DMS79 (cell line): ENCODE results near the gene SLC10A7.
A peak's percentile ranks its signal among the peaks of the same experiment; 100 is the strongest.

Source experiments
- DNase-seq: peaks from one replicate; lab custom pipeline; 2025; lab: John Stamatoyannopoulos, UW

SLC10A7 gene

GRCh38 chr4:146349306-146349705, 172.4 kb downstream of the SLC10A7 start:
- no peak for DNase-seq

GRCh38 chr4:146347822-146348221, 173.9 kb downstream of the SLC10A7 start:
- DNase-seq, result no peak

GRCh38 chr4:146346276-146346675, 175.5 kb downstream of the SLC10A7 start:
- DNase-seq, result no peak

DNA sequence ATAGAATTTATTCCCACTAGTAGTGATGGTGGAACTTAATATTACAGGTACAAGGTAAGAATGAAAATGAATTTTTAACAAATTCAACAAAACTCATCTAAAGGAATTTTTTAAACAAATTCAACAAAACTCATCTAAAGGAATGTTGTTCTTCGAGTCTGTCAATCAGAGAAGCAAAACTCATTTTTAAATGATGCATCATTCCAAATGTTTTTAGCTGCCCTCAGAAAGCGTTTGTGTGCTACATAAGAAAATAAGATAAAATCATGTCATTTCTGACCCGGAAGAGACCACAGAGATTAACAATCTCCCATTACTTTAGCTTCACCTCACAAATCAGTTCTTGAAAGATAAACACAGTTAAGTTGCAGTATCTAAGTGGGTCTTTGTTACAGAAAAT, 178.0 kb downstream of the SLC10A7 start:
- no peak for DNase-seq

DNA sequence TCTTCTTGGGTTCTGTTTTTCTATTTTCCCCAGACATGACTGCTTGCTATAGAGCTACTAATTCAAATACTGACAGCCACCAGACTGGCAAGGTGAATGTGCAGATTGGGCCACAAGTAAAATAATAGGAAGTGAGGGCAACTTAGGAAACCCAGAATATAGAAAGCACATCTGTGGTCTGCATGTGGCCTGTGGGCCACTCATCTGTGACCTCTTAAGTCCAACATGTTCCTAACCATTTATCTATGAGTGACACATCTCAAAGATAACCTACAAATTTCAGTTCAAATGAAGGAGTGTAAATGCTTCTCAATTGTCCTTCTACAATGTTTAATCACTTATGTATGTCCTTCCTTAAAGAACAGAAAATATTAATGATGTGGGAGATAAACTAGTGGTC, 178.5 kb downstream of the SLC10A7 start:
- DNase-seq, result no peak

DNA sequence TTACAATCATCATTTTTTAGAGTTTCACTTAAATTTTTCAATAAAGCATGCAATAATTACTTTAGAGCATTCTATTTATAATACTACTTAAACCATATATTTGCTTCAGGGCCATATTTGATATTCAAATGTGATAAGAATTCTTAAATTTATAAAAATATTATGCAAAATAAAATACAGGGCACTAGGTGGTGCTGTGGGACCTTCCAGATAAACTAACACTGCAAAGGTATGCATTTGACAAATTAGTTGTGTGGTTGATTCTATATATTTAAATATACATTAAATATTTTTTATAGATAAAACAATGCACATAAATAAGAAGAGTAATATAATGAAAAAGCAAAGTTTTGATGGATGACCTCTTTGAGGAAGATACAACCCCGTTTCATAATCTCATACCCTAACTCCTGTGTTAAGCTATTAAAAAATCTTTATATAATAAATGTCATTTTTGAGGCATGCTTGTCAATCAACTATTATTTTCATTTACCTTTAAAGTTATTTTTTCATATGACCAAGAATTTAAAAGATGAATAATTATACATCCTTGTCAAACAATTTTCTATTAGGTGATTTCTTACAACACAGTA, 179.0 kb downstream of the SLC10A7 start:
- DNase-seq, result no peak

- no peak for DNase-seq
Observed at GRCh38 chr4:146340798-146341197, 180.9 kb downstream of the SLC10A7 start.

DNA sequence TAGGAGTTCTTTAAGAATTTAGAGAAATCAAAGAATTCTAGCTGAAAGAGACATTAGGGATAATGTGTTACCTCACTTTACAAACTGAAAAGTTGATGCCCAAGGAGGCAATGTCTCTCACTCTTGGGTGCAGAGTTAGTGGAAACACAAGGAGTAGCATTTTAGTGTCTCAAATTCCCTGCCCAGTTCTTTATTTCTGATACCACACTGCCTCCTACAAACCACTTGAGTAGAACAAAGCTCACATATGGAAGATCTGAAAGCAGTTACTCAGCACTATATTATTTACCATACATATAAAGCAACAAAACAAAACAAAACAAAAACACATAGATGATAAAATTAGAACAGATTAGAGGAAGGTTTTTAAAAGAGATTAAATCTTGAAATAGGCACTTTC, 183.2 kb downstream of the SLC10A7 start:
- DNase-seq, result no peak

GRCh38 chr4:146336410-146336807, 185.3 kb downstream of the SLC10A7 start:
- no peak for DNase-seq

GRCh38 chr4:146335763-146336409, 185.9 kb downstream of the SLC10A7 start:
- DNase-seq, result no peak

GRCh38 chr4:146334862-146335449, 186.8 kb downstream of the SLC10A7 start:
- DNase-seq, result no peak

- no peak for DNase-seq
Observed at GRCh38 chr4:146333895-146334262, 187.9 kb downstream of the SLC10A7 start.

DNA sequence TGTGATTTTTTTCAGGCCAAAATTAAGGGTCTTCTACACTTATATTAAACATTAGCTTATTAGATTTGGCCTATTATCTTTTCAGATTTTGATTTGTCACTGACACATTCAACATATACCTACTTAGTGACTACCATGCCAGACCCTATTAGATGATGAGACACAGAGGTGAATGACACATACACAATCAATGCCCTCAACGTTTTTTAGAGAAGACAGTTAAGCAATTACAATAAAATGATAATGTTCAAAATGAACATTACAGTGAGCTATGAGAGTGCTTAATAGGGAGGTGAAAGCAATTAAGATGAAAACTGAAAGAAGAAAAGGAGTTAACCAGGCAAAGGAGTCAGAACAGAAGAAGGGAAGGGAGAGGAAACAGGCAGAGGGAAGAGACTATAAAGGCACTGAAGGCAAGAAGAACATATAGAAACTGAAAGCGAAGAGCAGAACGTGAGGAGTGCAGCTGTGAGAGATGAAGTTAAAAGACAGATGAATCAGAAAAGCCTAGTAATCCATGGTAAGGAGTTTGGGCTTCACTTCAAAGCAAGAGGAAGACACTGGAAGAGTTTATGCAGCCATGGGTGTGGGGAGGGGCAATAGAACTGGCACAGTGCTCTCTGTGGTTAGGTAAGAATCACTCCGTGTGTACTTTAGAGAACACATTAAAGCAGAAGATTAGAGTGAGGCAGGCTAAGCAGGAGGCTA, 188.4 kb downstream of the SLC10A7 start:
- peak; percentile 15 for DNase-seq

- DNase-seq, result no peak
Observed at GRCh38 chr4:146330392-146330791, 191.3 kb downstream of the SLC10A7 start.

DNA sequence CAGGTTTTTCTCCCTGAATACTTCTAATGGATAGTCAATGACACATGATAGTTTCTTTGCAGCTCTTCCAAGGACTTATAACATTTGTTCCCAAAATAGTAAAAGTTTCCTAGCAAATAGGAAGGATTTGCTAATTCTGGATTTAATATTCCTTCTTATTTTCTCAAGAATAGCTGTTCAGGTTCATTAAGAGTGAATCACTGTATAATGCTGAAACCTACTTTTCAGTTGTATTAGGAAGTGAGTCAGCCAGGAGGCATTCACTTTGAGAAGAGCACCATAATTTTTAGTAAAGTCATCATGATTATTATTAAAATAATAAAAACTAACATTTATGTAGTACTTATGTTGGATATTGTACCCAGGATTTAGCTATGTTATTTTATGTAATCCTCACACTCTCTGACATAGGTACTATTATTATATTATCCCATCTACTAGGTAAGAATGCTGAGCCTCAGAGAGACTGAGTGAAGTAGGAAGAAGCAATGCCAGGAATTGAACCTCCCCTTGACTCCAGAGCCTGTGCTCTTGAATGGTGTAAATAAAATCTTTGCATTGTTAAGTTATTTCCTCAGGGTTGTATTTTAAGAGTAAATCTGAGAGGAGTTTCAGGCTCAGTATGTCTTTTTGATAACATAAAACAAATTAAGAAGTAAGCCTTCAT, 192.6 kb downstream of the SLC10A7 start:
- no peak for DNase-seq

- DNase-seq, result no peak
Observed at GRCh38 chr4:146327859-146328650, 193.7 kb downstream of the SLC10A7 start.

DNA sequence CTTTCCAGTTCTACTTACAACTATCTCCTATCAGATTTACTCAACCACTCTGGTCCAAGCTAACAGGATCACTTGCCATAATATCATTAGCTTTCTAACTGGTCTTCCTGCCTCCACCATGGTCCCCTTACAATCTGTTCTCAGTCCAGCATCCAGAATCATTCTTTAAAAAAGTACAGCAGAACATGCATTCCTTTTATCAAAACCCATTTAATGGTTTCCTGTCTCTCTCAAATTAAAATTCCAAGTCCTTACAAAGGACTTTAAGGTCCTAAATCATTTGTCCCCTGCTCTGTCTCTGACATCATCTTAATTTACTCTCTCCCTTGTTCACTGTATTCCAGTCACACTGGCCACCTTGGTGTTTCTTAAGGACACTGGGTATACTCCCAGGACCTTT, 202.8 kb downstream of the SLC10A7 start:
- no peak for DNase-seq

GRCh38 chr4:146317783-146318182, 204.0 kb downstream of the SLC10A7 start:
- DNase-seq, result no peak

- DNase-seq, result no peak
Observed at GRCh38 chr4:146315184-146315583, 206.6 kb downstream of the SLC10A7 start.

GRCh38 chr4:146311238-146311970, 210.3 kb downstream of the SLC10A7 start:
- DNase-seq, result no peak
